HTR-8/SVneo (cell line): Measurements from ENCODE around the gene ASIP.

Experiments used
- DNase-seq: peaks from one replicate; pipeline ENCODE4 v3.0.0; 2011; ENCODE audit warnings: low spot score, mixed read lengths; ENCODE audit not compliant: insufficient read length
- FAIRE-seq: peaks from 2 replicates; lab custom pipeline; 2011; peaks lifted over from hg19 to GRCh38; lab: Jason Lieb, UNC

The ASIP gene

GRCh38 chr20:34305333-34306230 lies 64.4 kb downstream of the ASIP start:
- DNase-seq (no peak), FAIRE-seq (no peak)

GRCh38 chr20:34309691-34310090 lies 68.5 kb downstream of the ASIP start:
- DNase-seq (no peak), FAIRE-seq (no peak)

GRCh38 chr20:34310481-34311117 lies 69.4 kb downstream of the ASIP start:
- no peak for FAIRE-seq
- DNase-seq: no peak

- DNase-seq (no peak), FAIRE-seq (no peak)
Measured at GRCh38 chr20:34311118-34312023, 70.1 kb downstream of the ASIP start.

- no peak for DNase-seq
Measured at GRCh38 chr20:34312024-34312460, 70.8 kb downstream of the ASIP start.

GRCh38 chr20:34312544-34313217 lies 71.5 kb downstream of the ASIP start:
- peak; percentile 72 for FAIRE-seq
- DNase-seq: peak; percentile 88

More at GRCh38 chr20:34312024-34312460, 70.8 kb downstream of the ASIP start:
- no peak for FAIRE-seq

GRCh38 chr20:34315236-34315635 lies 74.0 kb downstream of the ASIP start:
- no peak for DNase-seq
- FAIRE-seq: no peak

- peak; percentile 74 for DNase-seq
- FAIRE-seq: no peak
Measured at GRCh38 chr20:34316196-34316814, 75.1 kb downstream of the ASIP start.
